Measurements from ENCODE around the gene ACTA2. TPM values are rescaled to one million over a fixed set of nuclear protein-coding genes. Genes with fewer than 3 reads are reported as not detected.

Gene ACTA2
- total RNA-seq, 2 experiments from 2014 or later = 20.5 to 20.7 TPM

GRCh38 chr10:88889559-88890337 is 62.8 kb downstream of the ACTA2 start:
- ChIA-PET POLR2A (no interaction called here), CTCF (interaction anchor here (0.8 kb wide), 1 partner anchor 315 kb away, joined by 3 read pairs; no protein-coding TSS in a partner anchor)

GRCh38 chr10:88888810-88889445 is 63.6 kb downstream of the ACTA2 start:
- CTCF ChIA-PET = interaction anchor here (1.0 kb wide), 1 partner anchor 43 kb away, joined by 4 read pairs; no protein-coding TSS in a partner anchor

GRCh38 chr10:88886557-88886956 is 66.0 kb downstream of the ACTA2 start:
- POLR2A ChIA-PET = no interaction called here
- CTCF ChIA-PET = interaction anchor here (0.9 to 3.0 kb wide), 2 partner anchors 43 to 51 kb away, joined by 3 to 13 read pairs; no protein-coding TSS in a partner anchor

More at GRCh38 chr10:88888810-88889445, 63.6 kb downstream of the ACTA2 start:
- POLR2A ChIA-PET = no interaction called here

Other genes starting within 250 kb of the ACTA2 start
- gene LIPK, start 246.5 kb downstream of the ACTA2 start, total RNA-seq = not detected
- not detected for gene LIPN, start 192.8 kb downstream of the ACTA2 start, total RNA-seq
- not detected for gene LIPM, start 150.0 kb downstream of the ACTA2 start, total RNA-seq
- under 1 TPM; 0.15 to 0.17 TPM for gene ANKRD22, start 100.9 kb downstream of the ACTA2 start, total RNA-seq
- gene STAMBPL1, start 72.5 kb downstream of the ACTA2 start, total RNA-seq = 10 to 100 TPM; 24.5 to 26.9 TPM
- 10 to 100 TPM; 49.4 to 51.1 TPM for gene FAS, start 38.0 kb upstream of the ACTA2 start, total RNA-seq

Data from activated CD8-positive, alpha-beta memory T cell treated with anti-CD3 and anti-CD28 coated beads for 36 hours (primary cell).